GM21723 (cell line): ENCODE measurements around the gene DRD3.

ENCODE experiments used
- ATAC-seq: cut with Tn5 transposase; IDR thresholded peaks from one replicate; pipeline ENCODE4 v1.9.1; 2021; ENCODE audit warnings: mild to moderate bottlenecking, moderate library complexity; ENCODE audit not compliant: unreplicated experiment

Gene DRD3

GRCh38 chr3:114178770-114179368 is at the start of gene DRD3:
TSS of gene DRD3 (minus strand) at chr3:114179052. CDS start at chr3:114171992, 7,060 bp downstream.
- ATAC-seq: no peak

DNA sequence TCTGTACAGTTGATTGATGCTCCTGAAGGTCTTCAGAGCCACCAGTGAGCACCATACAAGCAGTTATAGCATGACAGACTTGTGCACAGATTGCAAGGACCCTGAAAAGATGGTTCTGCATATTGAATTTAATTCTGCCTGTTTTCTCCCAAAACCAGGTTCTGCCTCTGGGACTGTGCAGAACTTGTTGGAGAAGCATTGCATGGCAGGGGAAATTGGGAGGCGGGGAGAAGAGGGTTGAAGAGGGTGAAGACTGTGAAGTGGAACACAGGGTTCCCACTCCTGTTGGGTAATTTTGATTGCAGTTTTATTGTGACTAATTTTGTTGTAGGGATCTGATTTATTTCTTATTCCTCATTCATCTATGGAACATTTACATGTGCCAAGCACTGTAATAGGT is 48.2 kb upstream of the DRD3 start:
- ATAC-seq: no peak

GRCh38 chr3:114226313-114226712 is 47.5 kb upstream of the DRD3 start:
- no peak for ATAC-seq

- ATAC-seq: peak; percentile 86
Observed at GRCh38 chr3:114223143-114223542, 44.3 kb upstream of the DRD3 start.

GRCh38 chr3:114221881-114222264 is 43.0 kb upstream of the DRD3 start:
- ATAC-seq: no peak

GRCh38 chr3:114221165-114221880 is 42.5 kb upstream of the DRD3 start:
- ATAC-seq: no peak

- ATAC-seq: no peak
Observed at GRCh38 chr3:114219741-114220140, 40.9 kb upstream of the DRD3 start.

DNA sequence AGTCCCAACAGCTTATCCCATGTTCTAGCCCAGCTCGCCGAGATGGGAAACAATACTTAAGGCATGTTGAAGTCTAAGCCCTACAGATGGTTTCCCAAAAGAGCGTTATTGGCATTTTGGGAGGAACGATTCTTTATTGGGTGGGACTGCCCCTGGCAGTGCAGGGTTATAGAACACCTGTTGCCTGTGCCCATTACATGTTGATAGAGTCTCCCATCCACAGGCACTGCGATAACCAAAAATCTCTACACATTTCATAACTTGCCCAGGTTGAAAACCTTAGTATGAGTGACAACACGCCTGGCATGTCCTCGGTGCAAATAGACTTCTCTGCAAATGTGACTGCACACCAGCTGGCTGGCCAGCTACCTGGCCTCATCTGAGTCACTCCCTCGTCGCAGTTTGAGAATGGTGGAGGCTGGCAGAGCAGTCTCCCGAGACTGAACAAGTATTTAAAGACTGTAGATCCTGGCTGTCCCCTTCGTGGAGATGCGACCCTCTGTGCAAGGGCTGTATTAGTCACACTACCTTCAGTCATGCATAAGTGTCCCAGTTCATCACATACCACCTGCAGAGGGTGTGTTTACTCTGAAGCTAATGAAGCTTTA is 39.8 kb upstream of the DRD3 start:
- ATAC-seq: no peak

DNA sequence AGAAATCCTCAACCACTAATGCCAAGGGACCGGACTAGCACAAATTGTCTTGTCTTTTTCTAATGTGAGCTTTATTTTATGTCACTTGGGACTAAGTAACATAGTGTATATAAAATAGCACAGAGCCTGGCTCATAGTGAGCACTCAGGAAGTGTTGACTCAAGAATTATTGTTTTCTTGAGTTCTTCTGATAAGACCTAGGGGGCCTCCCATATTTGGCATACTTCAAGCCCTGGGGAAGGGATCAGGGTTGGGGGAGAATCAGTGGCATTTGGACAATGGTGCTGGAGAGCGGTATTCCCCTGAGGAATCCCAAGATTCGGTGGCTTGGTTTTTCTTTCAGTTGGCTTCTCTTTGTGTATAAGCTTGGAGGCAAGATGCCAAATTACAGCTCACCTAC is 39.2 kb upstream of the DRD3 start:
- ATAC-seq: no peak

DNA sequence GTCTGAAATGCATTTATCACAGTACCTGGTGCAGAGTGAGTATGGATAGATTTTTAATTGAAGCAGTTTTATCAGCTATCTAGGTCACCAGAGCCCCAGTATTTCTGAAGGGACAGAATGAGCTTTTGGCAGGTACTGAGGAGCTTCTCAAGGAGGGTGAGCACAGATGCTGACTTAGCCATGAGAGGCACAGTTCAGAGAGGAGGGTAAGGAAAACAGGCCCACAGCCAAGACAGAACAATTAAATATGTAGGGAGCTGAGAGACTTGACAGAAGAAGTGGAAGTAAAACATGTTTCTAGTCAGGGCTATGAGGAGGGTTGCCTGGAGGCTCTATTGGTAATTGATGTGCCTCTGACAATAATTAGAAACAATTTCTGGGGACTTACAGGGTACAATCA is 38.4 kb upstream of the DRD3 start:
- ATAC-seq: no peak

- ATAC-seq: no peak
Observed at GRCh38 chr3:114216186-114216970, 37.5 kb upstream of the DRD3 start.

DNA sequence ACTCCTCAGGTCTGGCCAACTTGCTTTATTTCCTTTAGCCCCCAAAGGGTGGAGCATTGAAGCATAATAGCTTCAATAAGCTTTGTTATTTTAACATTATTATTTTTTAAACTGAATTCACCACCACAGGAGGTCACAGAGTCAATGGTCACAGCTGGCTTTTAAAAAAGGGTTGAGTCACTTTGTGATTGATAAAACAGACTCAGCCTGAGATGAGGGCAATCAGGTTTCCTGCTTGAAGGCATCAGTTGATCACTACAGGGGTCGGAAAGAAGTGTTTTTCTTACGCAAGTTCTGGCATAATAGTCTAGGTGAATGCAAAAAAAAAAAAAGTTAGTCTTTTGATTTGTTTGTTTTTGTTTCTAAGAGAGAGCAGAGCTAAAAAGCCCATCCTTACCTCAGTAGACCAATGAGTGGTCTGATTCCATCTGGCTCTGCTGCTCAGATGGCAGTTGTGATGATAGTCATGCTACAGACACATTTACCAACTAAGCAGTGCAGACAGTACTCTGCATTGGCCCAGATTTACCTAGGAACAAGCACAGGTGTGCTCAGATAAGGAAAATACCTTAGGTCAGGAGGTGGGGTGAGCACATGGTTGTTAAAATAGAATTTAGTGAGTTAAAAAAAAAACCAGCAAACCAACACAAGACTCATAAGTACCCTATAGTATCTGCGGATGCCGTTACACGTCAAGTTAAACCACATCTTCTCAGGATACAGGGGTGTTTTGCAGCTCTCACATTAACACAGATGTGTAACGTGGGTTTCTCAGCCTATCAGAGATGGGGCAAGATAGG is 35.9 kb upstream of the DRD3 start:
- ATAC-seq: peak; percentile 22

DNA sequence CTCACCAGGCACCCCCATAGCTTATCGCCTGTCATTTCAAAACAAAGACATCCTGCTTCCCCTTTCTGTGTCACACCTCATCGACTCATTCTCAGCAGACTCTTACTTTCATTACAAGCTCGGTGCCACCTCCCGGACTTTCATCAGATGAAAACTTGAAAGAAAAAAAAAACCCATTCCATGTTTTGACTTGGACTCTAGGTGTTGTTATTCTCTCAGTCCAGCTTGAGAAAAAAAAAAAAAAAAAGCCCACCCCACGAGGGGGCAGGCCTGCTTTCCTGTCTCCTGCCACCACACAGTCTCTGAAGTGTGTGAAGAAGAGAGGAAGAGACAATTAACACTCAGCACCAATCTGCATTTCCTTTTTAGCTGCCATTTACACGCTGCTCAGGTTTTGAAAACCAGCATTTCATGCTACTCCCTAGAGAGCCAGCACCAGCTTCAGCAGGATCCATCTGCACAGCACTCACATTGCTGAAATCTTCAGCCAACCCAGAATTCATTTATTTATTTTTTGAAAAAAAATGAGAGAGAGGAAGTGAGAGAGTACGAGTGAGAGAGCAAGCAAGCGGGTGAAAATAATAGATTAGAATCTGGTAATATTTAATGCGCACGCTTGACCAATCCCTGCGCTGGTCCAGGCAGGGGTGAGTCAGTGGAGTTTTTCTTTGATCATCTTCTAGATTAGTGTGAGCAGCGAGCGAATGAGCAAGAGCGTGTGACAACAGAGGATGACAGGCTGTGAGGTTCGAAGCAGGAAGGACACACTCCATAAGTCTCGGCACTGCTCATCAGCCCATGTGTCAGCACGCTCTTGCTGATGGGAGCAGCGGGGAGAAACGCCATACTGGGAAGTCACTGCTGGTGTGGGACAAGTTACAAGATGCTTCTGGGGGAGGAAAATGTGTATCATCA is 35.0 kb upstream of the DRD3 start:
- peak; percentile 90 for ATAC-seq

- peak; percentile 17 for ATAC-seq
Observed at GRCh38 chr3:114213292-114213626, 34.4 kb upstream of the DRD3 start.

DNA sequence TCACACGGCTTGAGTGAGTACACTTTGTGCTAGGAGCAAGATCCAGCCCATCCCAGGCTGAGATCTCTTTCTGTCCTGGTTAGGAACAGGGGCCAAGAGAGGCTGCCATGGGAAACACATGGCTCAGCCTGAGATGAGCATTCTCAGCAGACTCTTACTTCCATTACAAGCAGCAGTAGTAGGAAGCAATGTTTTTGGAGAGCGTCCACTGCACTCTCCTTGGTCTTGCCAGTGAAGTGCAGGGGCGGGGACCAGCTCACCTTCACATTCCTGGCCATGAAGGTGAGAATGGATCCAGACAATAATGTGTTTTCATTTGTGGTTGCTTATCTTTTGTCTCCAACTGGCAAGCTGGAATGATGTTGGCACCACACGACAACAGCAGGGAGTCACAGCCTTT is 33.8 kb upstream of the DRD3 start:
- ATAC-seq: no peak

- ATAC-seq: peak; percentile 94
Observed at GRCh38 chr3:114207768-114208167, 28.9 kb upstream of the DRD3 start.

GRCh38 chr3:114206342-114206741 is 27.5 kb upstream of the DRD3 start:
- ATAC-seq: no peak

DNA sequence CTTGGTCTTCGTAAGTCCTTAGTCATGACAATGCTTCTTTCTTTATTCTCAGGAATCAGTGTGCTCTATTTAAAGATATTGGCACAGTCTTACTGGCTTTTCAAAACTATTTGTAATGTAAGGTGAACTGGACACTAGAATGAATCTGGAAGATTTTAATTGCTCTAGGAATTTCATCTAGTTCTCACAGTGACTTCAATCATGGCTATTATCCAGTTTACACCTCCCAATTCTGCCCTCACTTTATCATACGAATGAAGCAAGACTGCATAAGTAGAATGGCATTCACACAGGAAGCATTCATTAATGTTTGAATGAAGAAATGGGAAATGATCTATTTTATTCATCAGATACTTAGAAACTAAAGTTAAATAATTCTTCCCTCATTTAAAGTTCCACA is 26.7 kb upstream of the DRD3 start:
- no peak for ATAC-seq

- ATAC-seq: no peak
Observed at GRCh38 chr3:114194750-114195149, 15.9 kb upstream of the DRD3 start.

DNA sequence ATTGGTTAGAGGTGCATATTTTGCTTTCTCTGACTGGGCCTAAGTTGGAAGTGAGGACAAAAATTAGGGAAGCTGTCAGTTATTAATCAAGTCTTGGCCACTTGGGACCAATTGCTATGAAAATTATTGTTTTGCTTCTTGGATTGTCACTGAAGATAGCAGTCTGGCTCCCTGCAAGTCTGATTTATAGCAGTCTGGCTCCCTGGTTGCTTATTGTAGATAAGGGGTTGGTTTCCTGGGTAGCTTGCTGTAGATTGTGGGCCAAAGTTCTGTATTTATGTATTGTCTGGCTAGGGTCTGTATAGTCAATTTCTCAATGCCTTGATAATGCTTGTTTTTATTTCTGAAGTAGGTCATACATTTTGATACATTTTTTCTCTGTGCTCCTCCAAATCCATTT is 13.3 kb upstream of the DRD3 start:
- no peak for ATAC-seq
